Fibroblast of the aortic adventitia (primary cell): ENCODE measurements around the gene ELP2. TPM values are rescaled to one million over a fixed set of nuclear protein-coding genes. Genes with fewer than 3 reads are reported as not detected.
"Not testable (repeated sequence)": the region's sequence is repeated elsewhere in the genome, so short reads cannot be mapped to it uniquely, and the experiment has no call there.

Experiments
- DNase-seq: peaks from one replicate; pipeline ENCODE4 v3.0.0-alpha.2; 2010; ENCODE audit warnings: low read depth
- H3K4me3 ChIP-seq: 2 replicates; pipeline ENCODE4 v1.5.1; 2011; ENCODE audit warnings: low read depth, mild to moderate bottlenecking, control low read depth, low read length, moderate library complexity
- CTCF ChIP-seq: IDR thresholded peaks from 2 replicates; pipeline ENCODE4 v1.5.1; 2011; ENCODE audit warnings: mild to moderate bottlenecking, low read length, control low read depth, inconsistent platforms; ENCODE audit not compliant: insufficient read depth
- total RNA-seq: library from RNA; depleted of rRNA; stranded (reverse); fragments of >200 nt; gene quantifications from 2 replicates; pipeline ENCODE4 v1.2.3, GENCODE V29; 2012; ENCODE audit warnings: low replicate concordance

Gene ELP2
- total RNA-seq, 1 donor: 83.3 TPM

- DNase-seq: no peak
- H3K4me3 ChIP-seq: no peak overlapping the region
- TF ChIP-seq CTCF: no peak
These were observed 21.5 kb upstream of the ELP2 start for GRCh38 chr18:36108196-36108595.

GRCh38 chr18:36108601-36109000 is 21.1 kb upstream of the ELP2 start:
- TF ChIP-seq CTCF: no peak
- H3K4me3 ChIP-seq: no peak overlapping the region
- no peak for DNase-seq

GRCh38 chr18:36109737-36110136 is 20.0 kb upstream of the ELP2 start:
- H3K4me3 ChIP-seq: no peak overlapping the region
- no peak for TF ChIP-seq CTCF
- no peak for DNase-seq

GRCh38 chr18:36112302-36112701 is 17.4 kb upstream of the ELP2 start:
- TF ChIP-seq CTCF: no peak
- no peak overlapping the region for H3K4me3 ChIP-seq
- DNase-seq: no peak

- TF ChIP-seq CTCF: no peak
- no peak overlapping the region for H3K4me3 ChIP-seq
- DNase-seq: no peak
These were observed 15.4 kb upstream of the ELP2 start for GRCh38 chr18:36114251-36114650.

GRCh38 chr18:36114738-36115137 is 15.0 kb upstream of the ELP2 start:
- no peak overlapping the region for H3K4me3 ChIP-seq
- DNase-seq: no peak
- TF ChIP-seq CTCF: no peak

GRCh38 chr18:36116771-36117170 is 12.9 kb upstream of the ELP2 start:
- H3K4me3 ChIP-seq, DNase-seq: not testable (repeated sequence)

GRCh38 chr18:36120297-36120696 is 9.4 kb upstream of the ELP2 start:
- H3K4me3 ChIP-seq: no peak overlapping the region
- no peak for TF ChIP-seq CTCF
- DNase-seq: no peak
